22Rv1 (cell line): Measurements from ENCODE around the gene PCGF2.

ENCODE experiments used
- H3K27ac ChIP-seq: fragments of 450-650 bp; 2 replicates; pipeline ENCODE4 v1.5.1; 2017
- CTCF ChIP-seq: fragments of 450-650 bp; IDR thresholded peaks from 2 replicates; pipeline ENCODE4 v1.5.1; 2017; ENCODE audit warnings: mild to moderate bottlenecking
- ZFX ChIP-seq: fragments of 450-650 bp; IDR thresholded peaks from 2 replicates; pipeline ENCODE4 v1.6.1; 2017; ENCODE audit warnings: antibody characterized with exemption, borderline replicate concordance

Gene PCGF2

GRCh38 chr17:38751144-38751807 is 3.1 kb upstream of the PCGF2 start:
- TF ChIP-seq ZFX, result no peak
- no peak for TF ChIP-seq CTCF
- H3K27ac ChIP-seq, result peak overlapping the region; percentile 99

DNA sequence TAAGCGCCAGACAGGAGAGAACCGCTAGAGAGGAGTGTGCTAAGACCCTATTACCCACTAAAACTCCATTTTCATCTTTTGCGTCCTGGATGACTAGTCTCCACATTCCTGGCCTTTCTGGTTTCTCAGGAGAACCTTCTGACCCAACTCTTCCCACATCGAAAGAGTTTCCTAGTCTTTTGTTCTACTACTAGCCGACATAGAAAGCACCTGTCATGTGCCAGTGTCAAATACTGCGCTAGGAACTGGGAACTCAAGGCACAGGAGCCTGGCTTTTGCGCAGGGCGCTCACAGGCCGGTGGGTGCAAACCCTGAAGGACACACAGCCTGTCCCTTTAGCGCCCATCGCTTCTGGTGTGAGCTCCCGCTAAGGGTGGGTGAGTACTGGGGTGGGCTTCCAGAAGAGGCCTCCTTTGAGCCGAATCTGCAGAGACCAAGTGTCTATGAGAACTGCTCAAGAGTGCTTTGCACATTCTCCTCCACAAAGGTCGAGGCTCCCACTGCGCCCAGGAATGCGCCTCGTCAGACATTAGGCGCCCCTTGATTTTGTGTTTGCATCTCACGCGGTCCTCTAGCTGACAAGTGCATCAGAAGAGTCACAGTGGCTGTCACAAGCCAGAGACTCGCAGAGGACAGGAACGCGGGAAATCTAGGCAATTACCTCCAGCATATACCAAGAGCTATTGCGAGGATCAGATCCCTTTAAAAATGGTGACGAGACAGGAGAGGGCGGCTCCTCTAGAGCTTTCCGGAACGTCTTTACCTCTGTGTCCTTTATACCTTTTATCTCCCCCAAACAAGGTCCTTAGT is 2.4 kb upstream of the PCGF2 start:
- no peak for TF ChIP-seq CTCF
- no peak for TF ChIP-seq ZFX
- peak overlapping the region; percentile 99 for H3K27ac ChIP-seq

DNA sequence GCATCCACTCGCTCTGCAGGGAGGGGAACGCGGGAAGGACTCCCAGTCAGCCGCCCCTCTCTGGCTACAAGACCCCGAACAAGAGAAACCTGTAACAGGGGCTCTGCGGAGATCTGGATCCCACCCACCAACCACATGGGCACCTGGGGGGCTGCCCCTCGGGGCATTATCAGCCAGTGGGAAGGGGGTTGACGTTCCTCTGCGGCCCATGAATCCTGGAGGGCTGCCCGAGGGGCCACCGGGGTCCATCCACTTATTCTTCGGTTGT is 1.8 kb upstream of the PCGF2 start:
- peak overlapping the region; percentile 99 for H3K27ac ChIP-seq
- TF ChIP-seq CTCF, result no peak
- no peak for TF ChIP-seq ZFX

DNA sequence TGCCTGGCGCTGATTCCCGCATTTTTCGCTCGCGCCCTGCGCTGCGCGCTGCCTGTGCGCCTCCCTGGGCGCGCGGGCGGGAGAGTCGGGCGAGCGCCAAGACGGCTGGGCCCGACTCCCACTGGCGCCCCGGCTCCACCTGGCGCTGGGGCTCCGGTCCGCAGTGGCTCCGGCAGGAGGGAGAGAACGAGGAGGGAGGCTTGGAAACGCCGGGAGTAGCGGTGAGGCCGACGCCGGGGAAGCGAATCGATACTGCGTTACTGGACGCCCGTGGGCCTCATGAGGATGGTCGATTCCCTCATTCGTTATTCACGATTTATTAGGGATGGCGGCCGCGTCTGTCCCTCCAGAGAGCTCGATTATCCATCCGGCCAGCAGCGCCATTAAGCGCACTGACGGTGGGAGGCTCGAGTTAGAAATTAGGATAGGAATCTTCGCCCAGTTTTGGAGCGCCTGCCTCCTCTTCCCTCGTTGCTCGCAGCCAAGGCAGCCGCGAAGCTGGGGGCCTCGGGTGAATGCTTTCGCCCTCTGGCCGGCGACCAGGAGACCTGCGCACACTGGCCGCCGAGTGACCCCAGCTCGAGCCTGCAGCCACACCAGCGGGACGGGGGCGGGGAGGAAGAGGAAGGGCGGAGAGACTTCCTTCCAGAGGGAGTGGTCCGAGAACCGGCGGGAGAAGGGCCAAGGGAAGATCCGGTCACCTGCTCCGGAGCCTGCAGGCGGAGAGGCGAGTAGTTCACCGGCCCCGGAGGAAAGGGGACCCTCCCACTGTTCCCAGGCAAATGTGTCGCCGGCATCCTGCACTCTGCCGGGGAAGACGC is 1.3 kb upstream of the PCGF2 start:
- TF ChIP-seq ZFX, result no peak
- no peak for TF ChIP-seq CTCF
- peak overlapping the region; percentile 99 for H3K27ac ChIP-seq

DNA sequence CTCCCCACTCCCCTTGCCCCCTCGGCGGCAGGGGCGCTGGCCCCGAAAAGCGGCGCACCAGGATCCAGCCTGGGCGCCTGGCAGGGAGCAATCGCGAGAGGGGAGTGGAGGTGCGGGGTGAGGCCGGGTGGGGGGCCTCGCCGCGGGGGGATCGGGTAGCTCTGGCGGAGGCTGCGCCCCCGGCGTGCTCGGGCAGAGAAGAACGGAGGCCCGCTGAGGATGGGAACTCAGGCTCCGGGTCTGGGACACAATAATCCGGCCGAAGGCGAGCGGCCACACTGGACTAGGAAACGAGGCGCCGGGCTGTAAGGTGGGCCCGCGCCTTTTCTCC is 721 bp upstream of the PCGF2 start:
- TF ChIP-seq CTCF (no peak), ZFX (no peak)
- H3K27ac ChIP-seq, result peak overlapping the region; percentile 99

DNA sequence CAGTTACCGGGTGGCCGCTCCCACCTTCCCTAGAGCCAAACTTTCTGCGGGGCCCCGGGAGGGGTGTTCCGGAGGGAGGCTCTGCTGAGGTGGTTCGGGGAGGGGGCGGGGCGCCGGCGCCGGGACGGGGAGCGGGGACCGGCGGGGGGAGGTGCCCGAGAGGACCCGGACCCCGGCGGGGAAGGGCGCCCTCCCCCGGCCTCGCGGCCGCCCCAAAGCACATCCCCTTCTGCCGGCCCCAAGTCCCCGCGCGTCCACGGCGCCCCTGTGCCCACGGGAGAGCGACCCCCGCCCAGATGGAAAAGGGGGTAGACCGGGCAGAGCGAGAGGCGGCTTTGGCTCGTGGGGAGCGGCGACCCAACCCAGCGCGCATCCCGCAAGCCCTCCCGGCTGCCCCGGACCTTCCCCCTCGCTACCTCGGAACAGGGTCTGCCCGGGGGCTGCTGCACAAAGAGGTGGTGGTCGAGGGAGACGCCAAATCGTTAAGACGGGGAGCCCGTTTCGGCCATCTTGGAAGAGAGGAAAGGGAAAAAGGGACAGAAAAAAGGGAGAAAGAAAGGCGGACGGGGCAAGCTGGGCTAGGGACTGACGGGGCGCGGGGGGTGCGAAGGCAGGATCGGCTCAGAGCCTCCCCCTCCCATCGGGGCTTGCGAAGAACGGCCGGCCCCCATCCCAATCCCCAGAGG is 530 bp downstream of the PCGF2 start:
- TF ChIP-seq ZFX, result no peak
- TF ChIP-seq CTCF, result no peak
- peak overlapping the region; percentile 99 for H3K27ac ChIP-seq
